Stomach (tissue), 4 donors: ENCODE results near the gene LCN12.

Experiments
- CTCF ChIP-seq, 7 experiments: fragments of 450-650 bp in 4 of 7; fragments of 200-600 bp in 3 of 7; sonication (generic) in 3 of 7; IDR thresholded peaks; one replicate each; pipeline ENCODE4 v1.5.1; 2016 to 2019; ENCODE audit warnings: antibody characterized with exemption in 7 of 7, control low read depth in 2 of 7, mild to moderate bottlenecking in 1 of 7
- EP300 ChIP-seq: sonication (generic); formaldehyde crosslinking; IDR thresholded peaks from one replicate; pipeline ENCODE4 v1.6.1; 2017; ENCODE audit warnings: antibody characterized with exemption
- POLR2A ChIP-seq, 4 donors: fragments of 450-650 bp; IDR thresholded peaks; one replicate each; pipeline ENCODE4 v1.6.1; 2016; ENCODE audit warnings: antibody characterized with exemption in 4 of 4, control low read depth in 2 of 4, mild to moderate bottlenecking in 1 of 4, moderate library complexity in 1 of 4

- TF ChIP-seq EP300, result no peak
- TF ChIP-seq CTCF (IDR thresholded peaks at IDR 0.05), result no peak
- no peak for TF ChIP-seq POLR2A (IDR thresholded peaks at IDR 0.05)
Measured at GRCh38 chr9:136907011-136907914, 44.8 kb upstream of the LCN12 start.
